ENCODE results near the gene ATG16L2. TPM values are rescaled to one million over a fixed set of nuclear protein-coding genes. Genes with fewer than 3 reads are reported as not detected.
A peak's percentile ranks its signal among the peaks of the same experiment; 100 is the strongest.

The ATG16L2 gene
- total and polyA plus RNA-seq, 9 of the 15 experiments (the other 6 are each of a cell fraction or from before 2014, with no cell fraction given), result 0.18 to 11.2 (median 6.2) TPM

GRCh38 chr11:72821920-72822799 lies 7.9 kb downstream of the ATG16L2 start (continued):
- TF ChIP-seq, protein P1, sequence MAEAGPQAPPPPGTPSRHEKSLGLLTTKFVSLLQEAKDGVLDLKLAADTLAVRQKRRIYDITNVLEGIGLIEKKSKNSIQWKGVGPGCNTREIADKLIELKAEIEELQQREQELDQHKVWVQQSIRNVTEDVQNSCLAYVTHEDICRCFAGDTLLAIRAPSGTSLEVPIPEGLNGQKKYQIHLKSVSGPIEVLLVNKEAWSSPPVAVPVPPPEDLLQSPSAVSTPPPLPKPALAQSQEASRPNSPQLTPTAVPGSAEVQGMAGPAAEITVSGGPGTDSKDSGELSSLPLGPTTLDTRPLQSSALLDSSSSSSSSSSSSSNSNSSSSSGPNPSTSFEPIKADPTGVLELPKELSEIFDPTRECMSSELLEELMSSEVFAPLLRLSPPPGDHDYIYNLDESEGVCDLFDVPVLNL (CRISPR knock-in tag; IDR thresholded peaks at IDR 0.05; ENCODE audit: low read depth), result no peak
- TF ChIP-seq ZNF408 (CRISPR knock-in tag; IDR thresholded peaks at IDR 0.05; ENCODE audit: low read depth) (no peak), YY1 (IDR thresholded peaks at IDR 0.05; ENCODE audit: borderline replicate concordance in 1 of 3, control insufficient read depth in 1 of 3, extremely low read depth in 1 of 3, insufficient read depth in 3 of 3, insufficient read length in 1 of 3, insufficient replicate concordance in 2 of 3, low read depth in 1 of 3, low read length in 2 of 3) (peak in 1 of 3 experiments; percentile 8), VEZF1 (CRISPR knock-in tag; IDR thresholded peaks at IDR 0.05) (peak; percentile 47; the same call in 1 of the 2 replicates), ZNF707 (CRISPR knock-in tag; conservative IDR thresholded peaks at IDR 0.05) (no peak), ZNF253 (CRISPR knock-in tag; conservative IDR thresholded peaks at IDR 0.05) (no peak), POLR2H (tag; IDR thresholded peaks at IDR 0.05; ENCODE audit: low read depth) (no peak), SRSF1 (IDR thresholded peaks at IDR 0.05; ENCODE audit: low read depth, low read length) (peak; percentile 92; the same call in 1 of the 2 replicates), HCFC1 (IDR thresholded peaks at IDR 0.05; ENCODE audit: low read depth, low read length) (0 out of 2 replicates have a peak, but pooled peaks have one; percentile 26), KLF1 (tag; IDR thresholded peaks at IDR 0.05) (no peak), MIER1 (IDR thresholded peaks at IDR 0.05; ENCODE audit: low read depth) (no peak), MYBL2 (IDR thresholded peaks at IDR 0.05; ENCODE audit: low read depth) (no peak), MYBL2 (CRISPR knock-in tag; IDR thresholded peaks at IDR 0.05; ENCODE audit: borderline replicate concordance) (no peak), EWSR1 (IDR thresholded peaks at IDR 0.05; ENCODE audit: borderline replicate concordance, low read depth, partially characterized antibody) (no peak), KHSRP (IDR thresholded peaks at IDR 0.05) (no peak), RREB1 (CRISPR knock-in tag; IDR thresholded peaks at IDR 0.05) (no peak), HMG20B (CRISPR knock-in tag; IDR thresholded peaks at IDR 0.05) (no peak), POLR2AphosphoS5 (IDR thresholded peaks at IDR 0.05; ENCODE audit: control insufficient read depth, insufficient read depth, low read depth, low read length) (0 out of 2 replicates have a peak, but pooled peaks have one; percentile 39)

Measured in K562 (cell line).